Activated CD8-positive, alpha-beta T cell treated with anti-CD3 and anti-CD28 coated beads for 36 hours (primary cell): Measurements from ENCODE around the gene B4GALT7. TPM values are rescaled to one million over a fixed set of nuclear protein-coding genes. Genes with fewer than 3 reads are reported as not detected.

Source experiments
- ATAC-seq: fragments of 200-7000 bp; cut with Tn5 transposase; one replicate; pipeline ENCODE4 v1.10.0; 2021; ENCODE audit warnings: mild to moderate bottlenecking, moderate library complexity
- CTCF ChIA-PET: fragments of 350-600 bp; sonication (Branson Sonifier 250); formaldehyde crosslinking; loops from one replicate; lab custom pipeline; 2021; ENCODE audit warnings: antibody characterized with exemption; lab: Charles Lee
- POLR2A ChIA-PET: fragments of 350-600 bp; sonication (Branson Sonifier 250); formaldehyde crosslinking; loops from one replicate; lab custom pipeline; 2021; ENCODE audit warnings: antibody characterized with exemption; lab: Charles Lee
- DNase-seq: peaks from one replicate; pipeline ENCODE4 v3.0.0-alpha.2; 2020
- H3K27ac Mint-ChIP-seq: one replicate; pipeline ENCODE4 v1.8.0; 2021; ENCODE audit warnings: mild to moderate bottlenecking, mixed read lengths
- H3K27me3 Mint-ChIP-seq: one replicate; pipeline ENCODE4 v1.8.0; 2021; ENCODE audit warnings: mixed read lengths
- H3K36me3 Mint-ChIP-seq: one replicate; pipeline ENCODE4 v1.8.0; 2021; ENCODE audit warnings: low read depth, mixed read lengths
- H3K4me1 Mint-ChIP-seq: one replicate; pipeline ENCODE4 v1.8.0; 2021; ENCODE audit warnings: low read depth, mixed read lengths
- H3K4me3 Mint-ChIP-seq: one replicate; pipeline ENCODE4 v1.8.0; 2021; ENCODE audit warnings: mild to moderate bottlenecking, moderate library complexity, mixed read lengths
- H3K9me3 Mint-ChIP-seq: one replicate; pipeline ENCODE4 v1.8.0; 2021; ENCODE audit warnings: mixed read lengths
- intact Hi-C: fragments of 100-400 bp; cut with micrococcal nuclease; formaldehyde crosslinking; loops from one replicate; pipeline ENCODE4 v1.10.0; 2022
- total RNA-seq, 2 experiments: library from RNA; stranded (reverse); gene quantifications; one replicate each; pipeline ENCODE4 v1.2.3, GENCODE V29; 2021
- TF ChIP-seq, protein P1 (sequence below): fragments of 200-600 bp; IDR thresholded peaks from one replicate; pipeline ENCODE4 v1.8.0; 2022; ENCODE audit warnings: antibody characterized with exemption, mild to moderate bottlenecking

Gene B4GALT7
- total RNA-seq, 2 experiments from 2014 or later, result 19.3 to 21.9 TPM

DNA sequence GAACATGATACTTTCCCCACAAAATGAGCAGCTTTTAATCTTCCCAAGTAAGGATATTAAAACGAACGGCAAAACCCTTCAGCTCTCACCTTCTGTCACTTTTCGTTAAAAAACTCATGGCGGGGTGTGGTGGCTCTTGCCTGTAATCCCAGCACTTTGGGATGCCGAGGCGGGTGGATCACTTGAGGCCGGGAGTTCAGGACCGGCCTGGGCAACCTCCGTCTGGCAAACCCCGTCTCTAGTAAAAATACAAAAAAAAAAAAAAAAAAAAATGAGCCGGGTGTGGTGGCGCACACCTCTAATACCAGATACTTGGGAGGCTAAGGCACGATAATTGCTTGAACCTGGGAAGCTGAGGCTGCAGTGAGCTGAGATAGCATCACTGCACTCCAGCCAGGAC, 7.0 kb upstream of the B4GALT7 start:
- peak overlapping the region; percentile 92 for H3K4me3 Mint-ChIP-seq
- ATAC-seq, result no peak
- peaks cover 49% of the 10 kb centered on the region for H3K36me3 Mint-ChIP-seq
- ChIA-PET POLR2A (interaction anchor here (0.6 to 1.9 kb wide), 9 partner anchors 8 to 115 kb away, joined by 3 to 7 read pairs (median 3); no protein-coding TSS in a partner anchor), CTCF (interaction anchor here (1.6 to 2.4 kb wide), 3 partner anchors 14 to 121 kb away, joined by 4 to 8 read pairs (median 5); no protein-coding TSS in a partner anchor)
- H3K27ac Mint-ChIP-seq, result peak overlapping the region; percentile 100
- TF ChIP-seq, protein P1, sequence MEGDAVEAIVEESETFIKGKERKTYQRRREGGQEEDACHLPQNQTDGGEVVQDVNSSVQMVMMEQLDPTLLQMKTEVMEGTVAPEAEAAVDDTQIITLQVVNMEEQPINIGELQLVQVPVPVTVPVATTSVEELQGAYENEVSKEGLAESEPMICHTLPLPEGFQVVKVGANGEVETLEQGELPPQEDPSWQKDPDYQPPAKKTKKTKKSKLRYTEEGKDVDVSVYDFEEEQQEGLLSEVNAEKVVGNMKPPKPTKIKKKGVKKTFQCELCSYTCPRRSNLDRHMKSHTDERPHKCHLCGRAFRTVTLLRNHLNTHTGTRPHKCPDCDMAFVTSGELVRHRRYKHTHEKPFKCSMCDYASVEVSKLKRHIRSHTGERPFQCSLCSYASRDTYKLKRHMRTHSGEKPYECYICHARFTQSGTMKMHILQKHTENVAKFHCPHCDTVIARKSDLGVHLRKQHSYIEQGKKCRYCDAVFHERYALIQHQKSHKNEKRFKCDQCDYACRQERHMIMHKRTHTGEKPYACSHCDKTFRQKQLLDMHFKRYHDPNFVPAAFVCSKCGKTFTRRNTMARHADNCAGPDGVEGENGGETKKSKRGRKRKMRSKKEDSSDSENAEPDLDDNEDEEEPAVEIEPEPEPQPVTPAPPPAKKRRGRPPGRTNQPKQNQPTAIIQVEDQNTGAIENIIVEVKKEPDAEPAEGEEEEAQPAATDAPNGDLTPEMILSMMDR, result no peak
- no peak for DNase-seq
- peaks cover 26% of the 10 kb centered on the region for H3K4me1 Mint-ChIP-seq
- peaks cover 12% of the 10 kb centered on the region for H3K27me3 Mint-ChIP-seq
- H3K9me3 Mint-ChIP-seq, result no peaks in the 10 kb centered on the region
- intact Hi-C loops, result no loop called here

DNA sequence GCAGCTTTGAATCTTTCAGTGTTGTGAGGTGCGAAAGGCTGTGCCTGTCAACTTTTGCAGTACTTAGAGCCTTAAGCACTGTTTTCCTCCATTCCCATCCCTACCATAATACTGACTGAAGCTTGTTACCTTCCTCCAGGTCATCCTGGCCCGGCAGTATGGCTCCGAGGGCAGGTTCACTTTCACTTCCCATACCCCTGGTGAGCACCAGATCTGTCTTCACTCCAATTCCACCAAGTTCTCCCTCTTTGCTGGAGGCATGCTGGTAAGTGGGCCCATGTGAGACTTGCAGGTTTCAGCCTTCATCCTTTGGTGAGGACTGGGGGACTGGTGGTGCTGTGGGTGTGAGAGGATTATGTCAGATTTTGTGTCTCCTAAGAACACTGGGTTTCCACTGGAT, 6.4 kb upstream of the B4GALT7 start:
- H3K27ac Mint-ChIP-seq, result peak overlapping the region; percentile 41
- peaks cover 49% of the 10 kb centered on the region for H3K36me3 Mint-ChIP-seq
- H3K4me1 Mint-ChIP-seq, result peaks cover 23% of the 10 kb centered on the region
- POLR2A ChIA-PET, result interaction anchor here (0.9 to 1.9 kb wide), 5 partner anchors 10 to 115 kb away, joined by 3 to 5 read pairs (median 3); no protein-coding TSS in a partner anchor
- DNase-seq, result no peak
- peaks cover 8% of the 10 kb centered on the region for H3K27me3 Mint-ChIP-seq
- TF ChIP-seq, protein P1, result no peak
- H3K9me3 Mint-ChIP-seq, result no peaks in the 10 kb centered on the region
- CTCF ChIA-PET, result interaction anchor here (1.9 to 2.4 kb wide), 2 partner anchors 13 to 33 kb away, joined by 5 to 8 read pairs; no protein-coding TSS in a partner anchor
- no peak for ATAC-seq
- intact Hi-C loops, result no loop called here
- peak overlapping the region; percentile 92 for H3K4me3 Mint-ChIP-seq

DNA sequence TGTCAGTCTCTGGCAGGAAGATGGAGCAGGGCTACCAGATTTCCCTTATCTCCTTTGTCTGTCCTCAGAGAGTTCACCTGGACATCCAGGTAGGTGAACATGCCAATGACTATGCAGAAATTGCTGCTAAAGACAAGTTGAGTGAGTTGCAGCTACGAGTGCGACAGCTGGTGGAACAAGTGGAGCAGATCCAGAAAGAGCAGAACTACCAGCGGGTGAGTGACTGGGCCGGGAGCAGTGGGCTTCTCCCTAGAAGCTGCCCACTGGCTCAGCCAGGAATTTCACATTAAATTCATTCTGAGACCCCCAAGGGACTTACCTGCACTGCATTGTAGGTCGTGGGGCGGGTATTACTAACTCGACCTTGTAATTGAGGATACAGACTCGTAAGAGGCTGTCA, 5.9 kb upstream of the B4GALT7 start:
- no peak overlapping the region for H3K4me3 Mint-ChIP-seq
- ChIA-PET CTCF (interaction anchor here (1.9 to 2.4 kb wide), 2 partner anchors 13 to 33 kb away, joined by 5 to 8 read pairs; no protein-coding TSS in a partner anchor), POLR2A (interaction anchor here (0.9 to 1.4 kb wide), 2 partner anchors 97 to 116 kb away, joined by 3 read pairs; no protein-coding TSS in a partner anchor)
- no peak for DNase-seq
- H3K27me3 Mint-ChIP-seq, result peaks cover 7% of the 10 kb centered on the region
- H3K36me3 Mint-ChIP-seq, result peaks cover 49% of the 10 kb centered on the region
- no peaks in the 10 kb centered on the region for H3K9me3 Mint-ChIP-seq
- H3K4me1 Mint-ChIP-seq, result peaks cover 28% of the 10 kb centered on the region
- ATAC-seq, result no peak
- H3K27ac Mint-ChIP-seq, result no peak overlapping the region
- TF ChIP-seq, protein P1, result no peak
- intact Hi-C loops, result no loop called here

DNA sequence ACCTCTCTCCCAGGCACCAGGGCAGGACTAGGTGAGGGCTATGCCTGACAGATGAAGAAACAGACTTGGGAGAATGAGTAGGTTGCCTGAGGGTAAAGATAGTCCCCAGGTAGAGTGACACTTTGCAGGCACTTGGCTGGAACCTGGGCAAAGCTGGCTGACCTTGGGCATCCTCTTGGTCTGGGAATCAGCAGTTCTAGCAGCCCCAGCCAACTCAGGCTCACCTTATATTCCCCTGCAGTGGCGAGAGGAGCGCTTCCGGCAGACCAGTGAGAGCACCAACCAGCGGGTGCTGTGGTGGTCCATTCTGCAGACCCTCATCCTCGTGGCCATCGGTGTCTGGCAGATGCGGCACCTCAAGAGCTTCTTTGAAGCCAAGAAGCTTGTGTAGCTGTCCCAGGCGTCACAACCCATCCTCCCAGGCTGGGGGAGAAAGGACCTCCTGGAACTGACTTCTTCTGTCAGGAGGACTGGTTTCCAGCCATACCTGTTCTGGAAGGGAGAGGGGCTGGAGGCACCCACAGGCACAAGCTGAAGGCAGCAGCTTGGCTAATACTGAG, 4.8 kb upstream of the B4GALT7 start:
- ChIA-PET CTCF (no interaction called here), POLR2A (no interaction called here)
- TF ChIP-seq, protein P1, result no peak
- DNase-seq, result no peak
- Mint-ChIP-seq H3K4me3 (no peak overlapping the region), H3K4me1 (peaks cover 30% of the 10 kb centered on the region), H3K36me3 (peaks cover 49% of the 10 kb centered on the region), H3K9me3 (no peaks in the 10 kb centered on the region), H3K27ac (no peak overlapping the region), H3K27me3 (peaks cover 7% of the 10 kb centered on the region)
- intact Hi-C loops, result no loop called here
- ATAC-seq, result no peak
